ENCODE results near the gene ZNF71.
"Not testable (repeated sequence)": the region's sequence is repeated elsewhere in the genome, so short reads cannot be mapped to it uniquely, and the experiment has no call there.

ZNF71 gene

DNA sequence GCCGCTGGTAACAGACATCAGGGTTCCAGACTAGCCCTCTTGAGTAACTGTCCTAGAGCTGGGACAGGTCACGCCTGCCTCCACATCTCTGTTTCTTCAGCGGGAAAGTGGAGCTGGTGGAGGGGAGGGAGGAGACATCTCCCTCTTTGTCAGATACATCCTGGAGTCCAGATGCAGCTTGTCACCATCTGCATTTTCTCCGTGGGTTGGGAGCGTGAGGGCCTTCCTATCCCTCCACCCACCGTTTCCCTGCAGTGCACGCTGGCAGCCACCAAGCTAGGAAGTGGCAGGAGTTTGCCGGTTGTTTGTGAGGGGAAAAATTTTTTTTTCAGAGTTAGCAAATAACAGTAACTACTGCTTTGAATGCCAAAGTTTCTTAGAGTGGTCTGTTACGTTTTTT, 27.9 kb downstream of the ZNF71 start:
- DNase-seq: no peak

DNA sequence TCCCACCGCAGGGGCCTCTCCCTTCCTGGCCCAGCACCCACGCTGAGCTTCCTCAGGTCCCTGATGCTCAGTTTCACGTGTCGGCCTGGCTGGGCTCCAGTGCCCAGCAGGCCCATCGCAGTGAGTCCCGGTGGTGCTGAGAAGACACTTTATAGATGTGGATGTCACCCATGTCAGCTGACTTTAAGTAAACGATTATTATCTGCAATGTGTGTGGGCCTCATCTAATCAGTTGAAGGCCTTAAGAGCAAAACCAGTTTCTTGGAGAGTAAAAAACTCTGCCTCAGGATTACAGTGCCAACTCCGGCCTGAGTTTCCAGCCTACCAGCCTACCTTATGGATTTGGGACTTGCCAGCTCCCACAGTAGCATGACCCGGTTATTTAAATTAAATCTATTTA, 30.6 kb downstream of the ZNF71 start:
- DNase-seq: no peak

DNA sequence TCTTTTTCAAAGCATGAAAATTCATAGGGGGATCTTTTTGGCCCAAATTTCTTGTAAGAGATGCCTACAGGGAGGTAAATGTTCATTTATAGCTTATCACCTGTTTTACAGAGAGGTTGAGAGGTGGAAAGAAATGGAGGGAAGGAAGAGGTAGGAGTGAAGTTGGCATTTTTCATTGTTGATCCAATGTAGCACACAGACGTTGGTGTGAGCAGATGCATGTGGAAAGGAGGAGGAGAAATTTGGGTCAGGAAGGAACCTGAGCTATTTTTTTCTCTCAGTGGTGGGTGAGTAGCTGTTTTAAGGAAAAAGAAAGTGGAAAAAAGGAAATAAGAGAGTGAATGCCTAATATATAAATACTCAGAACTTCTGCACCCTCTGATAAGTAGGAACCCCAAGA, 37.9 kb downstream of the ZNF71 start:
- no peak for DNase-seq

DNA sequence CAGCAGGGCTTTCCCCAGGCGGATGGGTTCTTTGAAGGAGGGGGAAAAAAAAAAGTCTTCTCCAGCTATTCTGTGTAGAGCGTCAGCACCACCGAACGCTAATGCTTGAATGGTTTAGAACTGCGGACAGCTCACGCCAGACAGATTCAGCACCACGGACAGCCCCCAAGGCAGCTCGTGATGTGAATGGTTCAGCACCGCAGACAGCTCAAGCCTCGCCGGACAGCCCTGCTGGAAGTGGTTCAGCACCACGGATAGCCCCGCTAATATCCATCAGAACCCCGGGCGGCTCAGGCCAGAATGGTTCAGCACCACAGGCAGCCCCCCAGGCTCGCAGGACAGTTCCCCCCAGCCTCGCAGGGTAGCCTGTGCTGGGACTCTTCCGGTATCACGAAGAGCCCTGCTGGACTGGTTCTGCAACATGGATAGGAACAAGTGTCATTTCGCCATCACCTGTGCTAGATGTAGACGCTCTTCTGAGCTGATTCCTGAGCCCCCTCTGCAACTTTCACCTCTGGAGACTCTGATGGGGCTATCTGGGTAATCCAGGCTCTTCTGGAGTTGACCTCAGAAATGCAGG, 43.0 kb downstream of the ZNF71 start:
- DNase-seq: peak; percentile 44 to 46

DNA sequence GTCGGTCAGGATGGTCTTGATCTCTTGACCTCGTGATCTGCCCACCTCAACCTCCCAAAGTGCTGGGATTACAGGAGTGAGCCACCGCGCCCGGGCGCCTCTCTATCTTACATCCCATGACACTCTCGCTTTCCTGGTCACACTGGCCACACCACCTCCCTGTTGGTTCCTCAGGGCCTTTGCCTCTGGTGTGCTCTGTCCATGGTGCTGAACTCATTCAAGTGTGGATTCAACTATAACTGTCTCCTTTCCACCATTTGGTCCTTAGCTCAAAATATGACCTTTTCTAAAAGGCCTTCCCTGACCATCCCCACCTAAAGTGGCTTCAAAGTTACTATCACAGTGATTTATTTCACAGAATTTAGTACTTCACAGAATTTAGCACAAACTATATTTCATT, 44.1 kb downstream of the ZNF71 start:
- DNase-seq: no peak

DNA sequence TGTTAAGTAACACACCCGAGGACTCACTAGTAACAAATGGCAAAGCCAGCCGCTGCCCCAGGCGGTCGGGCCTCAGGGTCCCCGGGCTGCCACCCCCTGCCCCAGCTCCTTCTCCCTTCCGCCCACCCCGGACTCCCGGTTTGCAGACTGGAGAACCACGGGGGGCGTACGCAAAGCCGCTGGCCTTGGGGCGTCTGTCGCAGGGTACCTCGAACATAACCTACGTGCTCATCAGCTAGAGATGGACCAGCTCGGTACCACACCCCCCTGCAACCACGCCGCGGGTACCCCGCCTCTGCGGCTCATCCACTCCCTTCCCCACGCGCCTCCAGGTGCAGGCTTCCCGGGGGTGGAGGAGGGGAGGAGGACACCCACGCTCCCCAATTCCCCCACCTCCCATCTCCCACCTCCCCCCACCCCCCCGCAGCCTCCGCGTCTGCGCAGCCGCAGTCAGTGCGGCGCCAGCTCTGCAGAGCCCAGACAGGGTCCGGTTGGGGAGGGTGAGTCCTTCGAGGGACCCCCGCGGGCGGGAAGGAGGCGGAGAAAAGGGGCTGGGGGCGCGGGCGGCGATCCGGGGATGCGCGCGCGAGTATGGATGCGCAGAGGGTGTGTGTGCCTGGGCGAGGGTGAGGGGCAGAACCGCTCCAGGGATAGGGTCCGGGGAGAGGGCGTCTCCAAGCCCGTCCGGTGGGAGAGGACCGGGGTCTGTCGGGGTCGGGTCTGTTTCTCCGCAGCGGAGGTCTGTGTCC, 47.8 kb downstream of the ZNF71 start, which contains the start of gene SMIM17:
Gene SMIM17, plus strand, starts transcription at position 449 of the 749 bp plus-strand sequence. CDS start 2,509 bp downstream, outside the sequence.
- DNase-seq: no peak

DNA sequence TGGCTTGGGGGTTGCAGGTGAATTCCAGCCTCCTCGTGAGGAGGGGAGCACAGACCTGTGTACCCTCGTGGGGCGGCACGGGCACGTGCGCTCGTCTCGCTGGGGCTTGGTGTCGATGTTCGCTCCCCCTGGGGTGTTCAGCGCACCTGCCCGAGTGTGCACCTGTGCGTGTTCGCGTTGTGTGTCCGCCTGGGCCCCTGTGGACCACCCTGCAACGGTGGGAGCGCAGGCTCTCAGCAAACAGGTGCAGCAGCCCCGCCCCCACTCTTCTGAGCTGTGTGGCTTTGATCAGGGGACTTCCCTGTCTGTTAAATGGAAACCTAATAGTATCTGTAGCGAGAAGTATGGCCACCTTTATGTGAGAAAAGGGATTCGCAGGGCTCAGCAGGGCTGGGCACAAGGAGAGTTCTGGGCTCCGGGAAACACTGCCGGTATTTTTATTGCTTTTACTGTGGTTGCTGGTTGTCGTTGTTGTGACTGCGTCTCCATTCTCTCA, 48.4 kb downstream of the ZNF71 start:
- DNase-seq: no peak

DNA sequence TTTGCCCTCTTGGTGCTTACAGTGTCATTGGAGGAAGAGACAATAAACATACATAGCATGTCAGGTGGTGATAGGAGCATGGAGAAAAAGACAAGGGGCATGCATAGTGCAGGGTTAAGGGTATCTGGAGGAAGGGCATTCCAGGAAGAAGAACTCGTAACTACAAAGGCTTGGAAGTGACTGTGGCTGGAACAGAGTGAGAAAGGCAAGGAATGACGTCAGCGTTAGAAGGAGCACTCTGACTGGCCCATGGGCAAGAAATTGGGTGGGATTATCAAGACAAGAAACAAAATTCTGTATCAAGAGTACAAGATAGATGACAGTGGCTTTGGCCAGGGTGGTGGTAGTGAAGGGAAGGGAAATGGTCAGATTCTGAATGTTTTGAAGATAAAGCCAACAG, 59.0 kb downstream of the ZNF71 start:
- DNase-seq: no peak

DNA sequence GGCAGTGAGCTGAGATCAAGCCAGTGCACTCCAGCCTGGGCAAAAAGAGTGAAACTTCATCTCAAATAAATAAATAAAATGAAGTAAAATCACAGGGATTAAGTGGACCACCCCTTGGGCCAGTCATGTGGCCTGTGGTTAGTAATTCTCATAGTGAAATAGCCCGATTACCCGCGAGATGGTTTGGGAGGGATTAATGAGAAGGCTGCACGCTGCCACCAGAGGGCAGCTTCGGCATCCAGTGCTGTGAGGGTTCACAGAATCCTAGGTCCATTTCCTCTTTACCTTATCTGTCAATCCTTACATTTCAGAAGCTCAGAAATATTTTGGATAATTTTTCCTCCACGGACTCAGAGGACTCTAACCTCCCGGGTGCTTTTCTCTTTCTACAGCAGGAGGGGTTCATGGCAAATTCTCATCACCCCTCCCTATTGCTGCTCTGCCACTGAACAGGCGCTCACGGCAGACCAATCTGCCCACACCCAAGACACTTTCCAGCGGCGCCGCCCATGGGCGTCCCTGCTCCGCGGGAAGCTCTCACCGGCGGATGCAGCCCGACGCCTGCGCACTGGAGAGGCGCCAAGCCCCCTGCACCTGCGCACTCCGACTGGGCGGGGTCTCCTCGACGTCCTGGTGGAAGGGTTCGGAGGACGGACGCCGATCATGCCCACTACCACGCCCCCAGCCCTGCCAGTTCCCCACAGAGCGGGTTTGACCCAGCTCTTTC, 65.4 kb downstream of the ZNF71 start:
- no peak for DNase-seq

DNA sequence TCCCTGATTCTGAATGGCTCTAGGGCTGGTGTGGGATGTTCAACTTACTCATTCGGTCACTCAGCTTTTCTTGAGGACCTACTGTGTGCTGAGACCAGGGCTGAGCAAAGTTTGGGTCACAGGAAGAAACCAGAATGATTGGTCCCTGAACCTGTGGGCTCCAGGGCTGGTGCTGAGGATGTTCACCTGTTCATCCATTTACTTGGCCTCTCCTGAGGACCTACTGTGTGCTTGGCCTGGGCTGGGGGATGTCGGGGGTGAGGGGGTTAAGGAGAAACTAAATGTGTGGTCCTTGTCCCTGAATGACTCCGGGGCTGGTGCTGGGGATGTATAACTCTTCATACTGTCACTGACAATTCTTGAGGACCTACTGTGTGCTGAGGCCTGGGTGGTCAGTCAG, 66.1 kb downstream of the ZNF71 start:
- DNase-seq: no peak

DNA sequence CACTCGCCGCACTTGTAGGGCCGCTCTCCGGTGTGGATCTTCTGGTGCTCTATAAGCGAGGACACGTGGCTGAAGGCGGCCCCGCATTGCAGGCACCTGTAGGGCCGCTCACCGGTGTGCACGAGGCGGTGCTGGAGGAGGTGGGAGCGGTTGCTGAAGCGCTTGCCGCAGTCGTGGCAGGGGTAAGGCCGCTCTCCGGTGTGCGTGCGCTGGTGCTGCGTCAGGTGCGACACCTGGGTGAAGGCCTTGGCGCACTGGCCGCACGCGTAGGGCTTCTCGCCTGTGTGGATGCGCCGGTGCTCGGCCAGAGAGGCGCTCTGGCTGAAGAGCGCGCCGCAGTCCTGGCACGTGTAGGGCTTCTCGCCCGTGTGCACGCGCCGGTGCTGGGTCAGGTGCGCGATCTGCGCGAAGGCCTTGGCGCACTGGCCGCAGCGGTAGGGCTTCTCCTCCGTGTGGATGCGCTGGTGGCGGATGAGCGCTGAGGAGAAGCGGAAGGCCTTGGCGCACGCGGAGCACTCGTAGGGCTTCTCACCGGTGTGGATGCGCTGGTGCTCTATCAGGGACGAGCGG, 68.9 kb downstream of the ZNF71 start:
- no peak for DNase-seq

DNA sequence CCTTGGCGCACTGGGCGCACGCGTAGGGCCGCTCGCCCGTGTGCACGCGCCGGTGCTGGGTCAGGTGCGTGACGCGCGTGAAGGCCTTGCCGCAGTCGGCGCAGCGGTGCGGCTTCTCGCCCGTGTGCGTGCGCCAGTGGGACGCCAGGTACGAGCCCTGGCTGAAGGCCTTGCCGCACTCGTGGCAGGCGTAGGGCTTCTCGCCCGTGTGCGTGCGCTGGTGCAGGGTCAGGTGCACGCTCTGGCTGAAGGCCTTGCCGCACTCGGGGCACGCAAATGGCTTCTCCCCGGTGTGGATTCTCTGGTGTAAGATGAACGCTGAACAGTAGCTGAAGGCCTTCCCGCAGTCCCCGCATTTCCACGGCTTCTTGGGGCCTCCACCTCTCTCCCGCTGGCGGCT, 69.4 kb downstream of the ZNF71 start:
- no peak for DNase-seq

DNA sequence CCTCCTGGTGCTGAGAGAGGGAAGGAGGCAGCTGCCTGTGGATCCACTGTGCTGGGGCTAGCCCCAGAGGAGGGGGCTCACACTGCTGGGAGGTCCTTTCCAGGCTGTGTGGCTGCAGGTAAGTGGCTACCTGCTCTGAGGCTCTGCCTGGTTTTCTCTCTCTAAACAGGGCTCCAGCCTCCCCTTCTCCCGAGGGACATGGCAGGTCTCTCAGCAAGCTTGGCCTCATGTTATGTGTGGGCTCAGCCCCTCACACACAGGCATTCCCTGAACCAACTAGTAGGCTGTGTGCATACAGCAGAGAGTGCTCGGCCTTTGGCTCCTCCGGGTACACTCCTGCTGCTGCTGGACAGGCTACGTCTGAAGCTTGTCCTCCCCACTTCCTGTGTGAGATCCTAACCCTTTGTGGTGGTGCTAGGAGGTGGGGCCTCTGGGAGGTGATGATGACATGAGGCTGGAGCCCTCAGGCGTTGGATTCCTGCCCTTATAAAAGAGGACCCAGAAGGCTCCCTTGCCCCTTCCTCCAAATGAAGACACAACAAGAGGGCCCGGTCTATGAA, 72.3 kb downstream of the ZNF71 start:
- DNase-seq: no peak

DNA sequence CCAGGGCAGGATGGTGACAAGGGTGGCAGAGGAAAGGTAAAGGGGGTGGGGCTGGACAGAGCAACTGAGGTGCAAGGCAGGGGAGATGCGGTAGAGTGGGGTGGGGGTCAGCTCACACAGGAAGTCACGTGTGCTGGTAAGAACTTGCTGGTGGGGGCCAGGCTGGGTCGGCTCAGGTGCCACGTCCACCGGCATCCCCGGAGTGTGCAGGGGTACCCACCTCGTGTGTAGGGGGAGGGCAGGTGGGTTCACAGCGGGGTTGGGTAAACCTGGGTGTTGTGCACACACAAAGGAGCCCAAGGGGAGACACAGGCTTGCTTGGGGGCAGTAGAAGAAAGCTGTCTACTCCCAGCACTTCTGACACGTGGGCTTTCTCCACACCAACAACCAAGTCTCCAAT, 73.6 kb downstream of the ZNF71 start:
- DNase-seq: no peak

DNA sequence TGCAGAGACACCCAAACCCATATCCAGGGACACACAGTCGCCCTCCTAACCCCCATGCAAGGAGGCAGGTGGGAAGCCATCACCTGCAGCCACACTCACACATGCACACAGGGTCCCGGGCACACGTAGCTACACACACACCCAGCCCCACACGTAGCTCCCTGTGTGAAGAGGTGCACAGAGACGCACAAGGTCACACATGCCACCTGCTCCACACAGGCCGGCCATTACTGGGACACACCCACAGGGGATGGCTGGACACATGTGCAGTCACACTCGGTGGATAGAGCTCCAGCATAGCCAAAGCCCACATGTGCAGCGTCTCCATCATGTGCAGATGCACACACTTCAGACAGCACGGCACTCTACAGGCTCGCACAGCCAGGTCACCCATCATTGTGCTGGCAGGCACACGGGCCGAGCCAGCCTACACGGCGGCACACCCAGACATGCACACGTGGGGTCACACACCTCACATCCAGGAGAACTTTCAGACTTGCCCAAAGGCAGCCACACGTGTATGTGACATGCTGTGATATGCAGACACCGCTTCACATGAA, 75.4 kb downstream of the ZNF71 start:
- DNase-seq: no peak

DNA sequence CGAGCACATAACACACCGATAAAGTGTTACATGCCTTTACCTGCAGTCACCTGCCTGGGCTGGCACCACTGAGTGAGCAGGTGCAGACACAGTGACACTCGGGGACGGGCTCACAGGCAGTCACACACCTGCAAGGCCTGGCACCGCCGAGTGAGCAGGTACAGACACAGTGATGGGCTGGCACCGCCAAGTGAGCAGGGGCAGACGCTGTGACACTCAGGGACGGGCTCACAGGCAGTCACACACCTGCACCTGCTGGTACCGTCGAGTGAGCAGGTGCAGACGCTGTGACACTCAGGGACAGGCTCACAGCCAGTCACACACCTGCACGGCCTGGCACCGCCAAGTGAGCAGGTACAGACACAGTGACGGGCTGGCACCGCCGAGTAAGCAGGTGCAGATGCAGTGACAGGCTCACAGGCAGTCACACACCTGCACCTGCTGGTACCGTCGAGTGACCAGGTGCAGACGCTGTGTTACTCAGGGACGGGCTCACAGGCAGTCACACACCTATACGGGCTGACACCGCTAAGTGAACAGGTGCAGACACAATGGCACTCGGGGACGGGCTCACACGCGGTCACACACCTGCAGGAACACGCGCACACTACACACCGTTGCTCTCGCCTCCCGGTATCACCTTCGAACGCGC, 76.0 kb downstream of the ZNF71 start:
- DNase-seq: no peak

DNA sequence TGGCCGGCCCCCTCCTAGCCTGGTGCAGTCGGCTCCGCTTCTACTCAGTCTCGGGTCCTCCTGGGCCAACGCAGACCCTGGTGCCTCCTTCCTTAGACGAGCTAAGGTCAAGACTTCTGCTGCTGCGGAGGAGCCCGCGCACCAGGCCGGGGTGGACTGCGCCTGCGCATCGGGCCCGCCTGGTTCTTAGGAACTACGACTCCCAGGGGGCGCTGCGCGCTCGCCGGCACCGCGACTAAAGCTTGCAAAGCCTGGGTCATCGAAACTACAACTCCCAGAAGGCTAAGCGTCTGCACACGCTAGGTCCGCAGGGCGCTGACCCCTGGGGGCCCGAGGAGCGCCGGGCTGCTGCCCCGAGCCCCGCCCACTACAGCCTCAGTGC, 76.5 kb downstream of the ZNF71 start, which contains the start of gene ZNF835:
Gene ZNF835, minus strand, starts transcription at position 145 of the 382 bp plus-strand sequence. CDS start 6,559 bp downstream, outside the sequence.
- DNase-seq: peak; percentile 93 to 96

DNA sequence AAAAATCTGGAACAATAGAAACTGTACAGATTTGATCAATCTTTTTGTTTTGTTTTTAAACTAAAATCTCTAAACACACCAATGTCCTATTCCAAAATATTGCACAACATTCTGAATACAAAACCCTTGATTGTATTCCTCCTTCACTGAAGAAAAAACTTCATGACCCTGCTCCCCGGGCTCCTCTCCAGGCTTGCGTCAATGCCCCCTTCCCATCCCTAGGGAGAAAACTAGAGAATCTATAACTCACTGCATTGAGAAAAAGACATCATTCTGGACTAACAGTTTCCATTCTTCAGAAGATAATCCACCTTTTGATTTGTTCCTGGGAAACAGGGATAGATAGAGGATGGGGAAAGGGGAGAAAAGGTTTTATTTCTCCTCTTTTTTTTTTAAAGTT, 77.5 kb downstream of the ZNF71 start:
- not testable (repeated sequence) for DNase-seq
